GM23338 (cell line): ENCODE results near the gene POMC. TPM values are rescaled to one million over a fixed set of nuclear protein-coding genes. Genes with fewer than 3 reads are reported as not detected.
"Not testable (repeated sequence)": the region's sequence is repeated elsewhere in the genome, so short reads cannot be mapped to it uniquely, and the experiment has no call there.

Experiments
- ATAC-seq: fragments of 200-7000 bp; cut with Tn5 transposase; 3 replicates; pipeline ENCODE4 v1.9.1; 2020
- DNase-seq: peaks from one replicate; pipeline ENCODE4 v3.0.0-alpha.2; 2015; ENCODE audit warnings: low spot score
- H2AFZ ChIP-seq: fragments of 200-600 bp; sonication (generic); 2 replicates; pipeline ENCODE4 v1.8.0; 2016; ENCODE audit warnings: antibody characterized with exemption, mild to moderate bottlenecking, moderate library complexity
- H3F3A ChIP-seq: fragments of 200-600 bp; sonication (generic); replicated peaks from 2 replicates; pipeline ENCODE4 v1.8.0; 2017; ENCODE audit warnings: antibody characterized with exemption, mixed run types, low read depth
- H3K27ac ChIP-seq: fragments of 200-600 bp; sonication (generic); 2 replicates; pipeline ENCODE4 v1.6.1; 2016; ENCODE audit warnings: low read depth
- H3K27me3 ChIP-seq: fragments of 200-600 bp; sonication (generic); 2 replicates; pipeline ENCODE4 v1.8.0; 2016; ENCODE audit warnings: mild to moderate bottlenecking, mixed run types, moderate library complexity; ENCODE audit not compliant: insufficient read depth
- H3K36me3 ChIP-seq: fragments of 200-600 bp; sonication (generic); 2 replicates; pipeline ENCODE4 v1.8.0; 2016; ENCODE audit warnings: mild to moderate bottlenecking; ENCODE audit not compliant: insufficient read depth
- H3K4me1 ChIP-seq: fragments of 200-600 bp; sonication (generic); 2 replicates; pipeline ENCODE4 v1.8.0; 2016; ENCODE audit warnings: mild to moderate bottlenecking, moderate library complexity; ENCODE audit not compliant: insufficient read depth
- H3K4me2 ChIP-seq: fragments of 200-600 bp; sonication (generic); 2 replicates; pipeline ENCODE4 v1.7.1; 2017; ENCODE audit warnings: mixed run types
- H3K4me3 ChIP-seq: fragments of 200-600 bp; sonication (generic); 2 replicates; pipeline ENCODE4 v1.6.1; 2016; ENCODE audit warnings: mixed run types
- H3K79me2 ChIP-seq: fragments of 200-600 bp; sonication (generic); replicated peaks from 2 replicates; pipeline ENCODE4 v1.8.0; 2017; ENCODE audit warnings: mild to moderate bottlenecking; ENCODE audit not compliant: insufficient read depth
- H3K9me2 ChIP-seq: fragments of 200-600 bp; sonication (generic); 2 replicates; pipeline ENCODE4 v1.8.0; 2017; ENCODE audit not compliant: insufficient read depth
- H4K20me1 ChIP-seq: fragments of 200-600 bp; sonication (generic); replicated peaks from 2 replicates; pipeline ENCODE4 v1.8.0; 2017; ENCODE audit warnings: mild to moderate bottlenecking; ENCODE audit not compliant: insufficient read depth
- H3K27ac Mint-ChIP-seq: 2 replicates; pipeline ENCODE4 v1.8.0; 2020; ENCODE audit warnings: inconsistent platforms, mild to moderate bottlenecking, moderate library complexity, mixed read lengths
- H3K27me3 Mint-ChIP-seq: 3 replicates; pipeline ENCODE4 v1.8.0; 2022; ENCODE audit warnings: low read depth, mild to moderate bottlenecking, moderate library complexity, mixed read lengths, inconsistent platforms; ENCODE audit not compliant: insufficient read depth, poor library complexity
- H3K36me3 Mint-ChIP-seq: 3 replicates; pipeline ENCODE4 v1.8.0; 2021; ENCODE audit warnings: low read depth, mild to moderate bottlenecking, inconsistent platforms, moderate library complexity, mixed read lengths
- H3K4me1 Mint-ChIP-seq: 3 replicates; pipeline ENCODE4 v1.8.0; 2020; ENCODE audit warnings: mild to moderate bottlenecking, inconsistent platforms, mixed read lengths
- H3K4me3 Mint-ChIP-seq: 3 replicates; pipeline ENCODE4 v1.8.0; 2021; ENCODE audit warnings: moderate library complexity, mild to moderate bottlenecking, inconsistent platforms, mixed read lengths
- H3K9me3 Mint-ChIP-seq: 3 replicates; pipeline ENCODE4 v1.8.0; 2020; ENCODE audit warnings: moderate library complexity, mild to moderate bottlenecking, inconsistent platforms, mixed read lengths
- CREB1 ChIP-seq: fragments of 250-450 bp; sonication (Bioruptor Pico); IDR thresholded peaks from 2 replicates; pipeline ENCODE4 v1.5.0; 2020; ENCODE audit warnings: low read depth, mild to moderate bottlenecking, moderate library complexity
- ETS1 ChIP-seq: IDR thresholded peaks from 2 replicates; pipeline ENCODE4 v1.6.1; 2016; ENCODE audit warnings: antibody characterized with exemption
- EZH2 ChIP-seq: fragments of 200-600 bp; sonication (generic); IDR thresholded peaks from one replicate; pipeline ENCODE4 v1.8.0; 2017; ENCODE audit warnings: antibody characterized with exemption, mild to moderate bottlenecking, low read depth; ENCODE audit not compliant: unreplicated experiment
- EZH2phosphoT487 ChIP-seq: fragments of 200-600 bp; sonication (generic); IDR thresholded peaks from one replicate; pipeline ENCODE4 v1.8.1; 2018; ENCODE audit warnings: antibody characterized with exemption; ENCODE audit not compliant: unreplicated experiment
- JUNB ChIP-seq: IDR thresholded peaks from one replicate; pipeline ENCODE4 v1.6.1; 2016; ENCODE audit warnings: antibody characterized with exemption; ENCODE audit not compliant: unreplicated experiment
- NANOG ChIP-seq: IDR thresholded peaks from 2 replicates; pipeline ENCODE4 v1.6.1; 2016; ENCODE audit warnings: antibody characterized with exemption, borderline replicate concordance
- STAT1 ChIP-seq: IDR thresholded peaks from one replicate; pipeline ENCODE4 v1.6.1; 2016; ENCODE audit warnings: antibody characterized with exemption; ENCODE audit not compliant: unreplicated experiment
- ZNF114 ChIP-seq: fragments of 250-450 bp; sonication (Bioruptor Pico); IDR thresholded peaks from 2 replicates; pipeline ENCODE4 v1.5.0; 2020; ENCODE audit warnings: mild to moderate bottlenecking, moderate library complexity
- ZNF462 ChIP-seq: fragments of 250-450 bp; sonication (Bioruptor Pico); IDR thresholded peaks from 2 replicates; pipeline ENCODE4 v1.5.0; 2020; ENCODE audit warnings: mild to moderate bottlenecking, moderate library complexity
- polyA plus RNA-seq: library from polyadenylated mRNA; unstranded; fragments of >200 nt; fragmentation: Nextera tagmentation; extraction: Ambion mirVana; gene quantifications from 2 replicates; pipeline ENCODE4 v1.2.1, GENCODE V29; 2016
- total RNA-seq: library from RNA; depleted of rRNA; stranded (reverse); fragments of >200 nt; shearing (Covaris generic); gene quantifications from 2 replicates; pipeline ENCODE4 v1.2.3, GENCODE V29; 2014
- TF ChIP-seq, protein P1 (sequence below), 2 experiments: fragments of 200-600 bp in 1 of 2; sonication (generic) in 1 of 2; conservative IDR thresholded peaks; 2 replicates each; pipeline versions ENCODE4 v1.5.1 to v1.6.1; 2016 to 2017; ENCODE audit warnings: antibody characterized with exemption in 2 of 2, low read depth in 2 of 2, mild to moderate bottlenecking in 2 of 2, moderate library complexity in 1 of 2

The POMC gene
- total and polyA plus RNA-seq, 2 experiments from 2014 or later: 8.5 to 12.3 TPM

- not testable (repeated sequence) for H3F3A ChIP-seq, H3K36me3 Mint-ChIP-seq, ATAC-seq, H2AFZ ChIP-seq, H3K9me3 Mint-ChIP-seq, H3K4me3 Mint-ChIP-seq, H3K27ac Mint-ChIP-seq, H3K79me2 ChIP-seq, H3K4me1 ChIP-seq, H3K4me3 ChIP-seq, H3K36me3 ChIP-seq, H3K4me1 Mint-ChIP-seq, H4K20me1 ChIP-seq, H3K9me2 ChIP-seq, H3K27ac ChIP-seq, DNase-seq, H3K4me2 ChIP-seq
- H3K27me3 Mint-ChIP-seq: peaks cover 18% of the 10 kb centered on the region
- peaks cover 17% of the 10 kb centered on the region for H3K27me3 ChIP-seq
Measured at GRCh38 chr2:25127071-25127470, 41.3 kb downstream of the POMC start.

DNA sequence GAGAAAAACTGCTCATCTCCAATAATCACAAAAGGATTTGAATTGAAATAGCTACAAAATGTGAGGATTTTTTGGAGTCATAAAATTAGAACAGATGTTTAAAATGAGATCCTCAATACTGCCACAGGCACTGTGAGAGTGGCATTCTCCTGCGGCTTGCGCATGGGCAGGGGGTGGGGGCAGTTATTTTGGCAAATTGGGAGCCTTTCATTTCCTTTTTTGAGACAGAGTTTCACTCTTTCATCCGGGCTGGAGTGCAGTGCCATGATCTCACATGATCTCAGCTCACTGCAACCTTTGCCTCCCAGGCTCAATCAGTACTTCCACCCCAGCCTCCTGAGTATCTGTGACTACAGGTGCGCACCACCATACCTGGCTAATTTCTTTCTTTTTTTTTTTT lies 42.4 kb downstream of the POMC start:
- H3K4me3 Mint-ChIP-seq: no peak overlapping the region
- TF ChIP-seq NANOG (no peak), JUNB (no peak), CREB1 (CRISPR knock-in tag) (no peak), ZNF114 (CRISPR knock-in tag) (no peak), STAT1 (no peak), ETS1 (no peak), ZNF462 (no peak), EZH2phosphoT487 (no peak), EZH2 (no peak)
- TF ChIP-seq, protein P1, sequence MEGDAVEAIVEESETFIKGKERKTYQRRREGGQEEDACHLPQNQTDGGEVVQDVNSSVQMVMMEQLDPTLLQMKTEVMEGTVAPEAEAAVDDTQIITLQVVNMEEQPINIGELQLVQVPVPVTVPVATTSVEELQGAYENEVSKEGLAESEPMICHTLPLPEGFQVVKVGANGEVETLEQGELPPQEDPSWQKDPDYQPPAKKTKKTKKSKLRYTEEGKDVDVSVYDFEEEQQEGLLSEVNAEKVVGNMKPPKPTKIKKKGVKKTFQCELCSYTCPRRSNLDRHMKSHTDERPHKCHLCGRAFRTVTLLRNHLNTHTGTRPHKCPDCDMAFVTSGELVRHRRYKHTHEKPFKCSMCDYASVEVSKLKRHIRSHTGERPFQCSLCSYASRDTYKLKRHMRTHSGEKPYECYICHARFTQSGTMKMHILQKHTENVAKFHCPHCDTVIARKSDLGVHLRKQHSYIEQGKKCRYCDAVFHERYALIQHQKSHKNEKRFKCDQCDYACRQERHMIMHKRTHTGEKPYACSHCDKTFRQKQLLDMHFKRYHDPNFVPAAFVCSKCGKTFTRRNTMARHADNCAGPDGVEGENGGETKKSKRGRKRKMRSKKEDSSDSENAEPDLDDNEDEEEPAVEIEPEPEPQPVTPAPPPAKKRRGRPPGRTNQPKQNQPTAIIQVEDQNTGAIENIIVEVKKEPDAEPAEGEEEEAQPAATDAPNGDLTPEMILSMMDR (conservative IDR thresholded peaks at IDR 0.05; ENCODE audit: low read depth in 2 of 2): no peak

More for the DNA sequence above, 42.4 kb downstream of the POMC start:
- Histone ChIP-seq H3K27me3 (peaks cover 7% of the 10 kb centered on the region), H2AFZ (no peak overlapping the region), H3K4me3 (no peak overlapping the region), H3K79me2 (no peaks in the 10 kb centered on the region), H3K36me3 (no peaks in the 10 kb centered on the region), H3F3A (no peaks in the 10 kb centered on the region), H3K4me1 (no peaks in the 10 kb centered on the region), H3K4me2 (no peak overlapping the region), H3K9me2 (no peaks in the 10 kb centered on the region), H4K20me1 (no peaks in the 10 kb centered on the region), H3K27ac (no peak overlapping the region)
- Mint-ChIP-seq H3K4me1 (peaks cover 2% of the 10 kb centered on the region), H3K9me3 (no peaks in the 10 kb centered on the region; the same call in 2 of the 3 replicates), H3K36me3 (peaks cover 4% of the 10 kb centered on the region; the same call in 2 of the 3 replicates), H3K27ac (no peak overlapping the region), H3K27me3 (peaks cover 12% of the 10 kb centered on the region)
- DNase-seq (no peak), ATAC-seq (no peak)
